H1 (cell line): ENCODE measurements around the gene CYSRT1.

ENCODE experiments used
- CTCF ChIP-seq, 3 experiments: IDR thresholded peaks; 1 replicate in 2 of 3; 2 replicates in 1 of 3; pipeline versions ENCODE4 v1.5.1 to v1.6.1; 2011; ENCODE audit warnings: low read length in 3 of 3, mild to moderate bottlenecking in 3 of 3, inconsistent platforms in 2 of 3, low read depth in 1 of 3, moderate library complexity in 1 of 3; ENCODE audit not compliant: insufficient read depth in 1 of 3; ENCODE audit errors: control extremely low read depth in 1 of 3
- EZH2 ChIP-seq: fragments of 200-600 bp; sonication (generic); IDR thresholded peaks from 2 replicates; pipeline ENCODE4 v1.7.1; 2012; ENCODE audit warnings: low read depth, mild to moderate bottlenecking, moderate library complexity, low read length, inconsistent platforms; ENCODE audit not compliant: severe bottlenecking
- FOSL1 ChIP-seq: IDR thresholded peaks from 2 replicates; pipeline ENCODE4 v1.6.1; 2011; ENCODE audit warnings: mild to moderate bottlenecking, low read depth, low read length, moderate library complexity; ENCODE audit not compliant: insufficient read depth

DNA sequence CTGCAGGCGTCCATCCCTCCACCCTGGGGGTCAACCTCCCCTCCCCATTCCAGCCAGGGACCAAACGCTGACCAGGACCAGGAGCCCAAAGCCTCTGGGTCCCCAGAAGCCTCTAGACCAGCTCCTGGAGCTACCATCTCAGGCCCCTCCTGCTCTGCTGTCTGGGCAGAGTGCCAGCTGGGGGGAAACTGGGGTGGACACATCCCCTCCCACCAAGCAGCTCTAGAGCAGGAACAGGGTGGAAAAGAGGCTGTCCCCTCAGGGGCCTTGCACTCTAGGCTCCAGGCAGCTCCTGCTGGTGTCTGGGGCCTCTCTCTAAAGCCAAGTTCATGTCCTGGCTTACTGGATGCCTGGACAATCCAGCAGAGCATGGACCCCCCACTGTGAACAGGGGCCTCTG is 32.1 kb upstream of the CYSRT1 start:
- TF ChIP-seq FOSL1 (no peak), EZH2 (no peak), CTCF (IDR thresholded peaks at IDR 0.05; ENCODE audit: control extremely low read depth in 1 of 3, insufficient read depth in 1 of 3, low read depth in 1 of 3, low read length in 3 of 3) (no peak)
